ENCODE data around the gene POLR2L.

Gene POLR2L

GRCh38 chr11:824942-825341, 17.4 kb downstream of the POLR2L start:
- DNase-seq, result peak; percentile 69

- DNase-seq, result peak; percentile 91
These were observed 17.9 kb downstream of the POLR2L start for GRCh38 chr11:824292-824880.

GRCh38 chr11:823441-824291, 18.7 kb downstream of the POLR2L start:
- DNase-seq, result peak; percentile 70

GRCh38 chr11:821512-822371, 20.6 kb downstream of the POLR2L start:
- no peak for DNase-seq

- DNase-seq, result no peak
These were observed 21.4 kb downstream of the POLR2L start for GRCh38 chr11:820655-821511.

- peak; percentile 90 for DNase-seq
These were observed 22.2 kb downstream of the POLR2L start for GRCh38 chr11:819943-820649.

GRCh38 chr11:819129-819931, 23.0 kb downstream of the POLR2L start:
- DNase-seq, result peak; percentile 85

- no peak for DNase-seq
These were observed 23.8 kb downstream of the POLR2L start, which contains the start of gene PNPLA2 for GRCh38 chr11:818396-819128. Gene PNPLA2 (plus strand): TSS chr11:818914. CDS start chr11:819719, 805 bp downstream.

- no peak for DNase-seq
These were observed 25.9 kb downstream of the POLR2L start for GRCh38 chr11:816433-816779.

- no peak for DNase-seq
These were observed 26.5 kb downstream of the POLR2L start for GRCh38 chr11:815675-816432.

- no peak for DNase-seq
These were observed 28.8 kb downstream of the POLR2L start for GRCh38 chr11:813456-814096.

GRCh38 chr11:813072-813455, 29.3 kb downstream of the POLR2L start:
- no peak for DNase-seq

- DNase-seq, result no peak
These were observed 29.9 kb downstream of the POLR2L start for GRCh38 chr11:812390-812789.

GRCh38 chr11:811446-812245, 30.7 kb downstream of the POLR2L start:
- no peak for DNase-seq

GRCh38 chr11:810040-810567, 32.2 kb downstream of the POLR2L start:
- no peak for DNase-seq

- DNase-seq, result peak; percentile 93
These were observed 32.9 kb downstream of the POLR2L start, which contains the start of gene RPLP2 for GRCh38 chr11:809287-810039. Gene RPLP2 (plus strand): TSS chr11:809967. CDS start chr11:810235, 268 bp downstream.

All from NCI-H1105 treated with DMSO at 0.1 percent for 48 hours (cell line).